HG03196 (cell line): Measurements from ENCODE around the gene GNAI2.
"Not testable (repeated sequence)": the region's sequence is repeated elsewhere in the genome, so short reads cannot be mapped to it uniquely, and the experiment has no call there.

Experiments used
- ATAC-seq: cut with Tn5 transposase; IDR thresholded peaks from one replicate; pipeline ENCODE4 v1.9.1; 2021; ENCODE audit not compliant: unreplicated experiment

Gene GNAI2

GRCh38 chr3:50262778-50263177, 26.8 kb downstream of the GNAI2 start:
- ATAC-seq, result no peak

GRCh38 chr3:50263478-50264382, 27.7 kb downstream of the GNAI2 start:
- ATAC-seq, result no peak

DNA sequence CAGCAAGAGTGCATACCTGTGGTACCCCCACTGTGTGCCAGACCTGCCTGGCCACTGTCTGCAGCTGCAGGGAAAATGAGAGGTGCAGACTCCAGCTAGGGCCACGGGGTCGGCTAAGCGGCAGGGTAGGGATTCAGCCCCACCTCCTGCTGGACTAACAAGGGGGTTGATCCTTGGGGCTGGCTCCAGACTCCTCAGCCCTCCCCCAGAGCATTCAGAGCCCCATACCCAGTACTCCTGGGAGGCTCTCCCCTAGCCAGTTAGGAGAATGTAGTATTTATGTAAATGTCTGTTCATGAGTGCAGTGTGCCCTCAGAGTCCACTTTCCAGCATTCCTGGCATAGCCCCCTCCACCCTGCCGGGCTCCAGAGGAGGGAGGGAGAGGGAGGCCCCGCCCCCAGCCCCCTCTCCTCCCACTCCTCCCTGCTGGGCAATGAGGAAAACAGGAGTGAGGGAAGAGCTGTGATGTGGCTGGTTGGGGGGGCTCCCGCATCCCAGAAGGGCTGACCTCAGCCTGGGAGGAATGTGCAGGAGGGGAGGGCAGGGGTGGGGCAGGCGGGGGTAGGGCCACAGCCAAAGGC, 28.5 kb downstream of the GNAI2 start:
- ATAC-seq, result no peak

- ATAC-seq, result no peak
These were observed 29.0 kb downstream of the GNAI2 start for GRCh38 chr3:50264964-50265485.

GRCh38 chr3:50265571-50265970, 29.6 kb downstream of the GNAI2 start:
- ATAC-seq, result no peak

GRCh38 chr3:50266017-50266416, 30.0 kb downstream of the GNAI2 start:
- ATAC-seq, result no peak

GRCh38 chr3:50266836-50267235, 30.8 kb downstream of the GNAI2 start:
- ATAC-seq, result no peak

DNA sequence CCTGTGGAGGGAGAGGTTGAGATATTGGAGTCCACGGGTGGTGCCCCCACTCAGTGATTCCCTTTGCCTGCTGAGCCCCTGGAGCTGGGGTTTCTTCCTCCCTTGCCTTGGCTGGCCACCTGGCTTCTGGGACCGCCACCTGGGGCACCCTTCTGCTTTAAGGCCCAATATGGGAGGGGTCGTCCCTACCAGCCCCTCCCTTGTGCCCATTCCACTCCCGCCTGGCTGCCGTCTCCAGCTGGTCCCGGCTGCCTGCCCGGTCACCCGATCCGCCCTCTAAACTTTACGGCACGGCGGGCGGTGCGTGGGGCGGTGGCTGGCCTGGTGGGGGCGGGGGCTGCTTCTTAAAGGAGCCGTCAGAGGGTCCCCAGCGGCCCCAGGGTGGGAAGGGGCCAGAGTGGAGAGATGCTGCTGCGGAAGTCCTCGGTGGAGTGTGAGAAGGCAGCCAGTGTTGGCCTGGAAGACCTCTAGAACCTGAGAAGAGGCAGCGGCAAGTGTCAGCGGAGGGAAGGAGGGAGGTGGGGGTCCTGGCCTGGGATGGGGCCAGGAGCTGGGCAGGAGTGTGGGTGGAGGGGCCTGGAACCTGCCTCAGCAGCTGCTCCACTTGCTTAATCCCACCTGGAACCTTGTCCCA, 31.4 kb downstream of the GNAI2 start:
- no peak for ATAC-seq

GRCh38 chr3:50268276-50268675, 32.3 kb downstream of the GNAI2 start:
- ATAC-seq, result no peak

GRCh38 chr3:50268703-50269451, 32.9 kb downstream of the GNAI2 start, which contains the start of gene SEMA3B:
SEMA3B (plus strand) TSS chr3:50269147; CDS start chr3:50269241, 94 bp downstream.
- no peak for ATAC-seq

DNA sequence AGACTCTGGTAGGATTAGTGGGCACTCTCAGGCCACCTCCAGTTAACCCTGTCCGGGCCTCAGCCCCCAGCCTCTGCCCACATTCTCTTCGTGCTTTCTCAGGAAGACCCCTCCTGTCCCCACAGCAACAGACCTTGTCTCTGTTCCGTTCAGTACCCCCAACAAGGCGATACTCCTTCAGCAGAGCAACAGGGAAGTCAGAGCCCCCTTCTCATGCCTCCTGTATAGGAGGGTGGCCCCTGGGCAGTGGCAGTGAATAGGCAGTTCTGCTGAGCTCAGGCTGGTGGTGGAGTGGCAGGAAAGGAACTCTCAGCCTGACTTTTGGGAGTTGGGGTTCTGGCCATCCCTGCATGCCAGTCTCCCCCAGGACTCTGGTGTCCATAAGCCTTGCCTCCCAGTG, 33.5 kb downstream of the GNAI2 start:
- ATAC-seq, result no peak

- ATAC-seq, result no peak
These were observed 34.0 kb downstream of the GNAI2 start for GRCh38 chr3:50269977-50270413.

- ATAC-seq, result no peak
These were observed 34.6 kb downstream of the GNAI2 start for GRCh38 chr3:50270422-50271224.

GRCh38 chr3:50271314-50271936, 35.4 kb downstream of the GNAI2 start:
- ATAC-seq, result no peak

DNA sequence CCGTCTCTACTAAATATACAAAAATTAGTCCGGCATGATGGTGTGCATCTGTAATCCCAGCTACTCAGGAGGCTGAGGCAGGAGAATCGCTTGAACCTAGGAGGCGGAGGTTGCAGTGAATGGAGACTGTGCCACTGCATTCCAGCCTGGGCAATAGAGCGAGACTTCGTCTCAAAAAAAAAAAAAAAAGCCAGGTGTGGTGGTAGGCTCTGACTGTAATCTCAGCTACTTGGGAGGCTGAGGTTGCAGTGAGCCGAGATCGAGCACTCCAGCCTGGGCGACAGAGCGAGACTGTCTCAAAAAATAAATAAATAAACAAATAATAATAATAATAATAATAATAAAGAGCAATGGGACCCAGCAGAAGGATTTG, 36.5 kb downstream of the GNAI2 start:
- ATAC-seq, result not testable (repeated sequence)

GRCh38 chr3:50272911-50273688, 37.1 kb downstream of the GNAI2 start:
- ATAC-seq, result peak; percentile 85

DNA sequence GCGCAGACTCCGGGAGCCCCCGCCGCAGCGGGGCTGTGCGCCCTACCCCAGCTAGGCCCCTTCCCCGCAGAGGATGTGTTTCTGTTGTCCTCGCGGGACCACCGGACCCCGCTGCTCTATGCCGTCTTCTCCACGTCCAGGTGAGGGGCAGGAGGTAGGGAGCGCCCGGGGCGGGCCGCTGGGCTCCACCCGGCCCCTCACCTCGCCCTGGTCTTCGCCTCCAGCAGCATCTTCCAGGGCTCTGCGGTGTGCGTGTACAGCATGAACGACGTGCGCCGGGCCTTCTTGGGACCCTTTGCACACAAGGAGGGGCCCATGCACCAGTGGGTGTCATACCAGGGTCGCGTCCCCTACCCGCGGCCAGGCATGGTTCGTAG, 37.7 kb downstream of the GNAI2 start:
- no peak for ATAC-seq

DNA sequence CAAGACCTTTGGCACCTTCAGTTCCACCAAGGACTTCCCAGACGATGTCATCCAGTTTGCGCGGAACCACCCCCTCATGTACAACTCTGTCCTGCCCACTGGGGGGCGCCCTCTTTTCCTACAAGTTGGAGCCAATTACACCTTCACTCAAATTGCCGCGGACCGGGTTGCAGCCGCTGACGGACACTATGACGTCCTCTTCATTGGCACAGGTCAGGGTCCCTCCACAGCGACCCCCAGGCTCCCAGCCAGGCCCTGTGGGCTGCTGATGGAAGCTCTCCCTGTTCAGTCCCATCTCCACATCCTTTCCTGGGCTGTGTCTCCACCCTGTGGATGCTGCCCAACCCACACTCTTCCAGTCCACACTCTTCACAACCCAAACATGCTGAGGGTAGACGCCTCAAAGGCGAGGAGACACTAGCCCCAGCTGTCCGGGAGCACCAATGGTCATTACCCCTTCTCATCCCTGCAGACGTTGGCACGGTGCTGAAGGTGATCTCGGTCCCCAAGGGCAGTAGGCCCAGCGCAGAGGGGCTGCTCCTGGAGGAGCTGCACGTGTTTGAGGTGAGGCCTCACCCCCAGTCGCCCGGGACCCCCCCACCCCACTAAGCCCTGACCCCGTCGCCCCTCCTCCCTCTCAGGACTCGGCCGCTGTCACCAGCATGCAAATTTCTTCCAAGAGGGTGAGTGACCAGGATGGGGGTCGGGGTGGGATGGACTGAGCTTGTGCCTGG, 38.5 kb downstream of the GNAI2 start:
- no peak for ATAC-seq
